Activated CD8-positive, alpha-beta memory T cell treated with anti-CD3 and anti-CD28 coated beads for 48 hours (primary cell): ENCODE results near the gene PKD2.
"Not testable (repeated sequence)": the region's sequence is repeated elsewhere in the genome, so short reads cannot be mapped to it uniquely, and the experiment has no call there.

Source experiments
- DNase-seq, 3 experiments: peaks; one replicate each; pipeline ENCODE4 v3.0.0-alpha.2; 2020; ENCODE audit warnings: low read depth in 2 of 3, low spot score in 2 of 3

The PKD2 gene

GRCh38 chr4:88063634-88064296 lies 56.3 kb downstream of the PKD2 start:
- DNase-seq: no peak

- no peak for DNase-seq
These were observed 57.0 kb downstream of the PKD2 start for GRCh38 chr4:88064410-88064809.

GRCh38 chr4:88070031-88070430 lies 62.6 kb downstream of the PKD2 start:
- DNase-seq: no peak

- DNase-seq: no peak
These were observed 67.9 kb downstream of the PKD2 start for GRCh38 chr4:88075336-88075735.

- DNase-seq: no peak
These were observed 70.6 kb downstream of the PKD2 start for GRCh38 chr4:88077911-88078524.

- no peak for DNase-seq
These were observed 71.1 kb downstream of the PKD2 start for GRCh38 chr4:88078579-88078978.

- no peak for DNase-seq
These were observed 73.2 kb downstream of the PKD2 start for GRCh38 chr4:88080626-88081025.

- no peak for DNase-seq
These were observed 79.6 kb downstream of the PKD2 start for GRCh38 chr4:88087004-88087403.

- DNase-seq: no peak
These were observed 83.5 kb downstream of the PKD2 start for GRCh38 chr4:88090898-88091297.

- DNase-seq: no peak
These were observed 83.9 kb downstream of the PKD2 start for GRCh38 chr4:88091378-88091777.

GRCh38 chr4:88093874-88094273 lies 86.4 kb downstream of the PKD2 start:
- DNase-seq: no peak

GRCh38 chr4:88097301-88097700 lies 89.9 kb downstream of the PKD2 start:
- no peak for DNase-seq

GRCh38 chr4:88097781-88098180 lies 90.3 kb downstream of the PKD2 start:
- no peak for DNase-seq

GRCh38 chr4:88098993-88099752 lies 91.7 kb downstream of the PKD2 start:
- DNase-seq: no peak

- no peak for DNase-seq
These were observed 93.7 kb downstream of the PKD2 start for GRCh38 chr4:88101165-88101564.

- DNase-seq: no peak
These were observed 94.6 kb downstream of the PKD2 start for GRCh38 chr4:88102026-88102425.

- DNase-seq: no peak
These were observed 97.6 kb downstream of the PKD2 start for GRCh38 chr4:88104902-88105610.

GRCh38 chr4:88106205-88106604 lies 98.8 kb downstream of the PKD2 start:
- no peak for DNase-seq

- no peak for DNase-seq
These were observed 100.1 kb downstream of the PKD2 start for GRCh38 chr4:88107406-88108107.

GRCh38 chr4:88108108-88108465 lies 100.7 kb downstream of the PKD2 start:
- DNase-seq: not testable (repeated sequence)

- no peak for DNase-seq
These were observed 101.3 kb downstream of the PKD2 start for GRCh38 chr4:88108747-88109122.
